Measurements from ENCODE around the gene TSG101.

The TSG101 gene

DNA sequence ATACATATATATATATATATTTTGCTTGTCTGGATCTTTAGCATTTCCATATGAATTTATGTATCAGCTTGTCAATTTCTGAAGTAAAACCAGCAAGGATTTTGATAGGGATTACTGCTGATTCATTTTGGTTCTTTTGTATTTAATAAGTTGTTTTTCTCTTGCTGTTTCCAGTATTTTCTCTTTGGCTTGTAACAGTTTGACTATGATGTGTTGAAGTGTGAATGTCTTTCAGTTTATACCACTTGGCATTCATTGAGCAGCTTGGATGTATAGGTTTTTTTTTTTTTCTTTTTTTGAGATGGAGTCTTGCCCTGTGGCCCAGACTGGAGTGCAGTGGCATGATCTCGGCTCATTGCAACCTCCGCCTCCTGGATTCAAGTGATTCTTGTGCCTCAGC, 58.7 kb downstream of the TSG101 start:
- no peak overlapping the region for H3K27ac Mint-ChIP-seq
- H3K27me3 Mint-ChIP-seq, result no peaks in the 10 kb centered on the region
- no peaks in the 10 kb centered on the region for H3K4me1 Mint-ChIP-seq
- no peaks in the 10 kb centered on the region for H3K9me3 Mint-ChIP-seq
- no peak for ATAC-seq
- H3K4me3 Mint-ChIP-seq, result no peak overlapping the region
- no peak for DNase-seq

DNA sequence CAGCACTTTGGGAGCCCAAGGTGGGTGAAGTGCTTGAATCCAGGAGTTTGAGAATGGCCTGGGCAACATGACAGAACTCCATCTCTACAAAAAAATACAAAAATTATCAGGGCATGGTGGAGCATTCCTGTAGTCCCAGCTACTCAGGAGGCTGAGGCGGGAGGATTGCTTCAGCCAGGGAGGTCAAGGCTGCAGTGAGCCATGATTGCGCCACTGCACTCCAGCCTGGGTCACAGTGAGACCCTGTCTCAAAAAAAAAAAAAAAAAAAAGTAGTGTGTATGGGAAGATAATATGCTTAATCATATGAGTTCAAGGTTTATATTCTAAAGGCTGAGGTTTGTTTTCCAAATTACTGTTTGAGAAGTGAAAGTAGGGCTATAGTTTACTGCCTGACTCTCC, 60.3 kb downstream of the TSG101 start:
- H3K9me3 Mint-ChIP-seq, result no peaks in the 10 kb centered on the region
- ATAC-seq (no peak), DNase-seq (no peak)
- H3K4me3 Mint-ChIP-seq, result no peak overlapping the region
- no peaks in the 10 kb centered on the region for H3K27me3 Mint-ChIP-seq
- H3K27ac Mint-ChIP-seq, result peak overlapping the region in 1 of 2 donors; percentile 19
- H3K4me1 Mint-ChIP-seq, result peaks cover 4% of the 10 kb centered on the region

DNA sequence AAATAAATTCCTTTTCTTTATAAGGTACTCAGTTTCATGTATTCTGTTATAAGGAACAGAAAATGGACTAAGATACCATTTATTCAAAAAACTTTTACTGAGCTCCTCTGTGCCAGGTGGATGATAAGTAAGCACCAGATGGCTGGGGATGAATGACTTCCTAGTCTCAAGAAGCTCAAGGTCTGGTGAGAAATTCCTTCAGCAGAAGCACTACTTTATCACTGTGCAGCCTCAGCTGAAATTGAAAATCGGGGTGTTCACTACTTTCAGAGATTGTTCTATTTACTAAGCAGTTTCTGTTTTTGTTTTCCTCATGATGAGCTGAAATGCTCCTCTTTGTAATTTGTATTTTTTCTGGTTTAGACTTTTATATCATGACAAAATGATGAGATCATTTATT, 63.3 kb downstream of the TSG101 start:
- no peak overlapping the region for H3K27ac Mint-ChIP-seq

DNA sequence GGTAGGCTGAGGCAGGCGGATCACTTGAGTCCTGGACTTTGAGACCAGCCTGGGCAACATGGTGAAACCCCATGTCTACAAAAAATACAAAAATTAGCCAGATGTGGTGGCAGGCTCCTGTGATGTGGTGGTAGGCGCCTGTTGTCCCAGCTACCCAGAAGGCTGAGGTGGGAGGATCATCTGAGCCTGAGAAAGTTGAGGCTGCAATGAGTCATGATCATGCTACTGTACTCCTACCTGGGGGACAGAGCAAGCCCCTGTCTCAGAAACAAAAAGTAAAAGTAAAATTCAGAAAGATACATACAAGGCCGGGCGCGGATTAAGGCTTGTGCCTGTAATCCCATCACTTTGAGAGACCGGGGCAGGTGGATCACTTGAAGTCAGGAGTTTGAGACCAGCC, 64.8 kb downstream of the TSG101 start:
- Mint-ChIP-seq H3K9me3 (no peaks in the 10 kb centered on the region), H3K4me3 (no peak overlapping the region), H3K27me3 (no peaks in the 10 kb centered on the region), H3K4me1 (peaks cover 4% of the 10 kb centered on the region), H3K27ac (no peak overlapping the region)
- DNase-seq (peak; percentile 10 to 36), ATAC-seq (peak; percentile 84)

More for the DNA sequence above, 63.3 kb downstream of the TSG101 start:
- ATAC-seq (no peak), DNase-seq (no peak)
- H3K9me3 Mint-ChIP-seq, result no peaks in the 10 kb centered on the region
- peaks cover 4% of the 10 kb centered on the region for H3K4me1 Mint-ChIP-seq
- H3K4me3 Mint-ChIP-seq, result no peak overlapping the region
- H3K27me3 Mint-ChIP-seq, result no peaks in the 10 kb centered on the region

DNA sequence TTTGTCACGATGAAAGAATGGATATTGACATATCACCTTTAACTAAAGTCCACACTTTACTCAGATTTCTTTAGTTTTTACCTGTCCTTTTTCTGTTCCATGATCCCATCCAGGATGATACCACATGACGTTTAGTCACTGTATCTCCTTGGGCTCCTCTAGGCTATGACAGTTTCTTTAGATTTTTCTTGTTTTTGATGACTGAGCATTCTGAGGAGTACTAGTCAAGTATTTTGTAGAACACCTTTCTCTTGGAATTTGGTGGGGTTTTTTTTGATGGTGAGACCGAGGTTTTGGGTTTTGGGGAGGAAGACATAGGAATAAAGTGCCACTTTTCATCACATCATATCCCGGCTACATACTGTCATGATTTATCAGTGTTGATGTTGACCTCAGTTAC, 67.1 kb downstream of the TSG101 start:
- Mint-ChIP-seq H3K4me1 (peaks cover 4% of the 10 kb centered on the region), H3K27ac (no peak overlapping the region), H3K27me3 (peaks cover 10% of the 10 kb centered on the region), H3K4me3 (no peak overlapping the region), H3K9me3 (no peaks in the 10 kb centered on the region)
- no peak for DNase-seq
- ATAC-seq, result no peak

DNA sequence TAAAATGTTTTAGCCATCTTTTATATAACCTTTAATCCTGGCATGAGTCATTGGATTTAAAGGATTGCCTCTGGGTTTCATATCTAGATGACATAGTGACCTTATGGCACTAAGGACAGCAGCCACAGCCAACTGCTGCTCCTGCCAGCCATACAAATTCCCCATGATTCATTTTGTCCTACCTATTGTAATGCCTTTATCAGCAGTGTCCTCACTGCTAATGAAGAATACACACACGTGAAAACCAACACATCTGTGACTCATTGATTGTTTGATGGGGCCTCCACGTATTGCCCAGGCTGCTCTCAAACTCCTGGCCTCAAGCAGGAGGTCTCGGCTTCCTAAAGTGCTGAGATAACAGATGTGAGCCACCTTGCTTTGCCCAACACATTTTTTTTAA, 69.3 kb downstream of the TSG101 start:
- DNase-seq (no peak), ATAC-seq (peak; percentile 28)
- Mint-ChIP-seq H3K9me3 (no peaks in the 10 kb centered on the region), H3K27ac (no peak overlapping the region), H3K27me3 (peaks cover 10% of the 10 kb centered on the region), H3K4me3 (no peak overlapping the region), H3K4me1 (peaks cover 4% of the 10 kb centered on the region)

DNA sequence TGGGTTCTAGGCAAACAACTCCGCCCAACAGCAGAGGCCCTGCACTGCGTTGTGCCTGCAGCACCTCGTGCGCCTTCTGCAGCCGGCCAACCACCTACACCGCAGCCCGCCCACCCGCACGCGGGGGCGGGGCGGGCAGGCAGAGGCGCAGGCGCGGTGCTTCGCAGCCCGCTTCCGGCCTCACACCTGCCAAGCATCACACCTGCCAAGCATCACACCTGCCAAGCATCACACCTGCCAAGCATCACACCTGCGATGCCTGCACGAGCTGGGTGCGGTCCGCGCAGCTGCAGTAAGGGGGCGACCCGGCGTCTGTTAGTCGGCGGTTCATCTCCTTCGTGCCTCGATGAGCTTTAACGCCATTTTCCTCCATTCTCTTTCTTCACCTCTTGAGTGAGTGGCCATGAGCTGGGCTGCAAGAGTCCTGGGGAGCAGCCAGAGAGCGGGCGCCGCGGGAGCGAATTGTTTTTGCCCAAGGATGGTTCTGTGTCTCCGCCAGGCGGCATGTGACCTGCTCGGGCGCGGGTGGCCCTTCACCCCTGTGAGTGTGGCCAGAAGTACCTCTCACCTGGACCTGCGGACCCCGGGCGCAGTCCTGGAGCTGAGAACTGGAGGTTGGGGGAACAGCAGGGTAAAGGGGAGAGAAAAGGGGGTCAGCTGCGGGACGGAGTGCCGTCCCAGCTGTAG, 70.9 kb downstream of the TSG101 start, which contains the start of gene LDHAL6A:
Gene LDHAL6A (plus strand): TSS at position 171 of the 687 bp plus-strand sequence. CDS start 825 bp downstream, outside the sequence.
- ATAC-seq (no peak), DNase-seq (peak in 1 of 2 donors; percentile 12)
- peak within 1 kb of the TSS in 1 of 2 donors; percentile 6 for H3K4me3 Mint-ChIP-seq
- H3K27ac Mint-ChIP-seq, result peak within 1 kb of the TSS in 1 of 2 donors; percentile 72
- H3K27me3 Mint-ChIP-seq, result peaks cover 10% of the 10 kb centered on the region
- H3K9me3 Mint-ChIP-seq, result no peaks in the 10 kb centered on the region
- H3K4me1 Mint-ChIP-seq, result no peaks in the 10 kb centered on the region

DNA sequence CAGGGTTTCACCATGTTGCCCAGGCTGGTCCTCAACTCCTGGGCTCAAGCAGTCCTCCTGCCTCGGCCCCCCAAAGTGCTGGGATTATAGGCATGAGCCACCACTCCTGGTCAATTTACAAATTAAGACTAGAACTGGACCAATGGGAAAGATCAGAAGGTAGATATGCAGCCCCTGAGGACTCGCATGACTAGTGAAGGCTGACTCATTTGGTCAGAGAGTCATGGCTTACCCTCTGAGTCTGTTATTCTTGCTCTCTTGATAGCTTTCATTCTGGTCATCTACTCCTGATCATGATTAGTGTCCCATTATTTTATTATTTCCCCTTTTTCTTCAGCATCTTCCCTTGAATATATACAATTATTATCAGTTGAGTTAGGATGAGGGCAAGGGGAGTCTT, 73.8 kb downstream of the TSG101 start:
- H3K27ac Mint-ChIP-seq, result no peak overlapping the region
- no peaks in the 10 kb centered on the region for H3K9me3 Mint-ChIP-seq
- H3K27me3 Mint-ChIP-seq, result peaks cover 10% of the 10 kb centered on the region
- no peak for ATAC-seq
- DNase-seq, result no peak
- no peaks in the 10 kb centered on the region for H3K4me1 Mint-ChIP-seq
- no peak overlapping the region for H3K4me3 Mint-ChIP-seq

DNA sequence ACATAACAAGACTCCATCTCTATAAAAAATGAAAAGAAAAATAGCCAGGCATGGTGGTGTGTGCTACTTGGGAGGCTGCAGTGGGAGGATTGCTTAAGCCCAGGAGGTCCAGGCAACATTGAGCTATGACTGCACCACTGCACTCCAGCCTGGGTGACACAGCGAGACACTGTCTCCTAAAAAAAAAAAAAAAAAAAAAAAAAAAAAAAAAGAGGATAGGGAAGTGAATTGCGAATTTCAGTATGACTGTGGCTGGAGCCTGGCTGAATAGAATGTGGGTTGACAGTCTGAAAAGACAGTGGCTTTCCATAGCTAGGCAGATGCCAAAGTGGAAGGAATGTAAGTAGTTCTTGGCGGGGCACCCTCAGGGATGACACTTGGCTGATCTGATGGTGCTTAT, 77.5 kb downstream of the TSG101 start:
- ATAC-seq (no peak), DNase-seq (no peak)
- no peak overlapping the region for H3K4me3 Mint-ChIP-seq
- H3K9me3 Mint-ChIP-seq, result no peaks in the 10 kb centered on the region
- H3K4me1 Mint-ChIP-seq, result no peaks in the 10 kb centered on the region
- H3K27ac Mint-ChIP-seq, result peak overlapping the region in 1 of 2 donors; percentile 87
- H3K27me3 Mint-ChIP-seq, result no peaks in the 10 kb centered on the region

DNA sequence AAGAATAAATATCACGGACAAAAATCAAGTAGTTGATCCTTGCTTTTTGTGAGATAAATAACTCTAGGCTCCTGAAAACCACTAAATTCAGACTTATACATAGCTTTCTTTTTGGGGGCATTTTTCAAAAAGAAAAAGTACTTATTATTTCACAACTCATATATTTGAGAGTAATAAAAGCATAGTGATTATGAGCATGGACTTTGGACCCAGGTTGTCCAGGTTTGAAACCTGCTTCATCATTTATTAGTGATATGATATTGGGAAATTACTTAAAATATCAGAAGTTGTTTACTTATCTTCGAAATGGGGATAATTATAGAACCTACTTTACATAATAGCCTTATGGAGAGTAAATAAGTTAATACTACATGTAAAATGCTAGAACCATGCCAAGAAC, 88.1 kb downstream of the TSG101 start:
- no peaks in the 10 kb centered on the region for H3K27me3 Mint-ChIP-seq
- ATAC-seq, result no peak
- H3K9me3 Mint-ChIP-seq, result peaks cover 4 to 5% of the 10 kb centered on the region in 2 donors

More for the DNA sequence above, 88.1 kb downstream of the TSG101 start:
- H3K27ac Mint-ChIP-seq, result no peak overlapping the region
- H3K4me3 Mint-ChIP-seq, result no peak overlapping the region
- DNase-seq, result no peak
- H3K4me1 Mint-ChIP-seq, result no peaks in the 10 kb centered on the region

Data from stimulated activated naive CD8-positive, alpha-beta T cell treated with anti-CD3 and anti-CD28 coated beads, Interleukin-15, amount 100 ng/mL, for 72 hours (primary cell).